Stimulated activated CD4-positive, alpha-beta T cell treated with anti-CD3 and anti-CD28 coated beads, Interleukin-4, amount 100 ng/mL, for 48 hours (primary cell): Measurements from ENCODE around the gene ADAMTS14.

Experiments used
- DNase-seq, 2 donors: peaks; one replicate each; pipeline ENCODE4 v3.0.0-alpha.2; 2020; ENCODE audit warnings: low read depth in 2 of 2

ADAMTS14 gene

GRCh38 chr10:70784016-70784415 lies 111.7 kb downstream of the ADAMTS14 start:
- DNase-seq: no peak

DNA sequence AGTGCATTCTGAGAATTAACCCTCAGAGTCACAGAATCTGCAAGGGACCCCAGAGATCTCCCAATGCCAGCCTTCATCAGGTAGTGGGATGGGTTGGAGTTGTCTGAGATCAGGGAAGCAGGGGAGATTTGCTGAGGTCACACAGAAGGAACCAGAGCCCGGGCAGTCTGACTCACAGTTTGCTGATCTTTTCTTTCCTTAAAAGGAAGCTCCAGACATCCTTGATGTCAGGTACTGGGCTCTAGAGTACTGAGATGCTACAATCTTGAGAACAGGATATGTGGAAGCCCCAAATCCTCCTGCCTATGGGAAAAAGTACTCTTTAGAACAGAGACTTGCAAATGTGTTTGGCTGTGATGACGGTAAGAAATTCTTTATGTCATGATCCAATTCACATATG lies 112.2 kb downstream of the ADAMTS14 start:
- DNase-seq: no peak

- DNase-seq: no peak
These were observed 112.9 kb downstream of the ADAMTS14 start, which contains the start of gene TBATA for GRCh38 chr10:70785190-70785589. Gene TBATA (minus strand): TSS chr10:70785377. CDS start chr10:70783379, 1,998 bp downstream.

DNA sequence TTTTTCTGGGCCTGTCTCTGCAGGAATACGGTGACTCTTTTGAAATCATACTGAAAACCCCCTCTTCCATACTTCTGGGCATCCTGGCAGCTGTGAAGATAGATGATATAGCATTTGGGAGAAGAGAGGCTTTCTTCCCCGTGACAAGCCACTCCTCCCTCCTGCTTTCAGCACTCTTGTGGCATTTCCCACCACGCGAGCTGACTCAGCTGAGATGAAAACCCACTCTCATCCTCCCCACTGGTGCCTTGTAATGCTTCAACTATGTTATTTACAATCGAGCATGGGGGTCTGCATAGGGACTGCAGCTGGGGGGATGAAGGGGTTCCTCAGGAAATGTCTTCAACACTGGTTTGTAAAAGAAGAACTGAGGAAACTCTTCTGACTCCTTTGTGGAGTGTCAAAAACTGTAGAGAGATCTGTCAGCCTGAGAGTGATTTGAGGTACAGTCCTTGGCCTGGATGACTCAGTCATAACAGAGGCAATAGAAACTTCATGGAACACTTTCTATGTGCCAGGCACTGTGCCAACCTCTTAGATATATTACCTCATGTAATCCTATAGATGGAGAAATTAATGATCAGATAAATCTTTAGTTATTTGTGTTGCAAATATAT lies 114.6 kb downstream of the ADAMTS14 start:
- DNase-seq: peak in 1 of 2 donors; percentile 10

DNA sequence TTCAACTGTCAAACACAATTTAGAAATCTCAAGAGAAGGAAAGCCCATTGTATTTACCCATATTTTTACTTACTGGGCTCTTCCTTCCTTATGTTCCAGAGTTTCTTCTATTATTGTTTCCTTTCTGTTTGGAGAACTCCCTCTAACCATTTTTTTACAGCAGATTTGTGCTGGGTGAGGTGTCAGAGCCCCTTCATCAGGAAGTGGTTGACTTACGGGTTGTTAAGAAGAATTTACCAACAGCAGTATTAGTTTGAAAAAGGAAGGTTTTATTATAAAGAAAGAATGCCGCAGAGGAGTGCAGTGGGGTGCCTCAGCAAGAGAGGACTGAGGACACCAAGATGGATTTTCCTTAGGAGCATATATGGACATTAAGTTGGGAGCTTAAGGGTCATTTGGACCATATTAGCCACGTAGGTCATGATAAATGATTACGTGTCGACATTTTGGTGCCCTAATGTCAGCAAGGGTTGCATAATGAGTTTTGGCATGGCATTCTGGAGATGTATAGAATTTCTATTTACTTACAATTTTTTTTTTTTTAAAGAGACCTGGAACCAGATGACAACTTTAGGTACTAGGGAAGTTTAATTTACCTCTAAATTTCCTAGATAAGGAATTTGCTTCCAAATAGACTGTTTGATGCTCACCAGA lies 119.2 kb downstream of the ADAMTS14 start:
- no peak for DNase-seq

- no peak for DNase-seq
These were observed 123.3 kb downstream of the ADAMTS14 start for GRCh38 chr10:70795613-70796012.

GRCh38 chr10:70797840-70798239 lies 125.5 kb downstream of the ADAMTS14 start:
- DNase-seq: no peak

GRCh38 chr10:70799124-70799523 lies 126.8 kb downstream of the ADAMTS14 start:
- DNase-seq: no peak

DNA sequence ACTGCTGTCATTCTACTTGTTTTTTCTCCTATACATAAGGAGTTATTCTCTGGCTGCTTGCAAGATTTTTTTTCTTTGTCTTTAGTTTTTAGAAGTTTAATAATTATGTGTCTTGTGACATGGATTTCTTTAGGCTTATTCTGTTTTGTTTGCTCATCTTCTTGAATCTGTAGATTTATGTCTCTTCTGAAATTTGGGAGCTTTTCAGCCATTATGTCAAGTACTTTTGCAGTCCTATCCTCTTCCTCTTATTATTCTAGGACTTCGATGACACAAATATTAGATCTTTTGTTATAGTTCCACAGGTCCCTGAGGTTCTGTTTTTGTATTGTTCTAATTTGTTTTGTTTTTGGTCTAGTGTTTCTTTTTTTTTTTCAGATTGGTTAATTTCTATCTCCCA lies 129.5 kb downstream of the ADAMTS14 start:
- DNase-seq: no peak

DNA sequence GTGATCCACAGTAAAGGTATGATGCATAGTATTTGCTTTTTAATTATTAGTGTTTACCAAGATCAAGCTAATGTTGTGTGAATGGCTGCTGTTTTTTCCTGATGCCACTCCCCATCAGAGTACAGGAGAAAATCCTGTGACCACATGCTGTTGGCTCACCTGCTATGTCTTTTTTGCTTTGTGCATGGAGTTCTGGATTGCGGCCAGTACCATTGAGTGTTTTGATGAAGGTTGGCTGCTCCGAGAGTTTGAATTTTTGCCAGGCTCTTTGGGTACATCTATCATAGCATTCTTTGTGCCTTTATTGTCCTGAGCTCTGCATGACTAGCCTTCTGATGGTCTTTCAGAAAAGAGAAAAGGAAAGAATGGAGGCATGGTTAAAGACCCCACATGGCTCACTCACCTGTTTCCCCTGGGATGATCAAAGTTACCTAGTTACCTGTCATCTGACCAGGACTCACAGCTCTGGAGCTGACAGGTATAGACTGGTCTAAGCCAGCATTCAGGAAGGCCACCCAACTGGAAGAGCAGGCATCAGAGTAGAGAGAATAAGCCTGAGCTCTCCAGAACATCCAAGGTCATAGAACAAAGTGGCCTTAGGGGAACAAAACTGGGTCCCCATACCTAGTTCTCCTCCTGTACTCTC lies 131.6 kb downstream of the ADAMTS14 start:
- no peak for DNase-seq

DNA sequence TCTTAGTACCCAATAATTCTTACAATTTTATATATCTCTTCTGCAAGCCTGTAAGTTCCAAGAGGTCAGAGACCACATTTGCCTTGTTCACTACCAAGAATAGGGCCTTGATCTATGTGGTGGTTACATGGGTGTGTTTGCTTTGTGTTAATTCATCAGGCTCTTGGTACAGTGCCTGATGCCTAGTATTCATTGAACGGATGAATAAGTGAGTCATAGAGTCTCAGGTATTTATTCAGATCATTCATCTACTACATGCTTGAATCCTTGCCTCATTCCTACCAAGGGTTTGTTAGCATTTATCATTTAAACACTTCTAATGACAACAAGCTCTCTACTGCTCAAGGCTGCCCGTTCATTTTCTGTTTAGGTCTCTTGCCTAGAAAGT lies 132.1 kb downstream of the ADAMTS14 start:
- DNase-seq: no peak

DNA sequence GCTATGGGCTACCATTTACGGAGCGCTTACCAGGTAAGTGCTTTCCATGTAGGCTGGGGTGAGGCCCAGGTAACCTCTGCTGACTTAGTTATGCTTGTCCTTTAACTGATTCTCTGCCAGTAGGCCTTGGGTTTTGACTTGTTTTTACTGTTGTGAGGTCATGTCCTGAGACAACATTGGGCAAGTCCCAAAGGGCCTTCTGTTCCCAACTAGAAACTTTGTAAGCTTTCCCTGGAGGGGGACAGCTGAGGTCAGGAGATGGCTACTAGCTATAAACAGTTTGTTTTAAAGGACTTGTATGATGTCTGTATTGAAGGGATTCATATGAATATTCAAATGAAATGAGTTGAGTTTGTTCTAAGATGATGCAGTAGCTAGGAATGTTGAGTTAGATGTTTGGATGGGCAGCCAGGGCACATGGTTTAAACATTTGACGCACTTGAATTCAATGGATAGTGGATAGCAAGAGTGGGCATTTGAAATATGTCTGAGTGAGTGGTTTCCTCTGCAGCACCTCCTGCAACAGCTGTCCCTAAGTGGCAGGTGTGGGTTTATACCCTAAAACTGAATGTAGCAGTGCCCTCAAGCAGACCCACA lies 133.4 kb downstream of the ADAMTS14 start:
- DNase-seq: no peak

DNA sequence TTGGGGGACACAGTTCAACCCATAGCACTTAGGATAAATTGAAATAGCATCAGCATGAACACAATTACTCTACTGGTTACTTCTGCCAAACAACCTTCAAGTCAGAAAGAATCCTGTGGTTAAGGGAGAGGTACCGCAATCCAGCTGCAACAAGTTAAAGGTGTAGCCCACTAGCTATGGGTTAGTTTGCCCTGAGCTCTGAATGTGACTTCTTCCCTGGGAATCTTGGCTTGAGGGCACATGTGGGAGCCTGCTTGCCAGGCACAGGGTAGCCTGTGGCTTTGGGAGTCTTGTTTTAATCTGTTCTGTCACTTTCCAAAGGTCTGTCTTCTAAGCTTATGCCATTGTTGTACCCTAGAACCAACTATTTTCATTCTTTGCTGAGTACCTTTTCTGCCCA lies 134.5 kb downstream of the ADAMTS14 start:
- no peak for DNase-seq

- DNase-seq: no peak
These were observed 135.2 kb downstream of the ADAMTS14 start for GRCh38 chr10:70807556-70807955.

DNA sequence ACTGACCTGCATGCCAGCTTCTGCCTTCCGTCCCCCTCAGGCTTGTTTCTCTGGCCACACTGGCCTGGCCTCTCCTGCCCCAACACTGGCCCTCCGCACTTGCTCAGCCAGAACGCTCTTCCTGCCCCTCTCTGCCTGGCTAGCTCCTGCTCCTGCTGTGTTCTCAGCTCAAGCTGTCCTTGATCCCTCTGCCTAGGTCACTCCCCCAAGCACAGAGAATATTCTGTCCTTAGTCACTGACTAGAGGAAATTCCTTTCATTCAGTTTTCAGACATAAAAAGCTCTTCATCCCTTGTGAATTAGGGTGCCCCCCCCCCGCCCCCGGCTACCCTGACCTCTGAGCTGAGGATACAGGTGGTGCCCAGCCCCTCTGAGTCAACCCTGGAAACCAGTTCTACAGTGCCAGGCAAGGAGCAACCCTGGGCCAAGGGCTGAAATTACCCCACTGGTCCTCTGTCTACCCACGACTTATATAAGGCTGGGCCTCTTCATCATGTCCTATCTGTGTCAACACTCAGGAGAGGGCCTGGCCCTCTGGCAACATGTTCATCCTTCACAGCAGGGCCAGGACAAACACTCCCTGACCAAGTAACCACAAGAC lies 136.8 kb downstream of the ADAMTS14 start:
- no peak for DNase-seq

DNA sequence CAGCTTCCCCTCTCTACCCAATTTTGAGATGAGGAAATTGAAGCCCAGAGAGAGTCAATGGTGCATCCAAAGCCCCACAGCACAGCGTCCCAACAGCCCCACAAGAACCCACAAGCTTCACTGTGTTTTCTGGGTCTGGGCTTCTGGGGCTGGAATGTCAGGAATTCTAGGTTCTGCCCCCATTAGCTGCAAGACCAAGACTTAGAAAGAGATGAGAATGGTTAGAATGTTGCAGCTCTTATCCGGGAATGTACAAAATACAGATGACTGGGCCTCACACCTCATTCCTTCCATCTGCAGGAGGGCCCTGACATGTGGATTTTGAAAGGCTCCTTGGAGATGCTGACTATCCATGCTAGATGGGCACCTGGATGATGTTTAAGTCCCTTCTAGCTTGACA lies 137.4 kb downstream of the ADAMTS14 start:
- no peak for DNase-seq

- no peak for DNase-seq
These were observed 138.7 kb downstream of the ADAMTS14 start for GRCh38 chr10:70810967-70811366.

- DNase-seq: no peak
These were observed 139.6 kb downstream of the ADAMTS14 start for GRCh38 chr10:70811881-70812280.
